HG02870 (cell line): Measurements from ENCODE around the gene SNRNP200.
A peak's percentile ranks its signal among the peaks of the same experiment; 100 is the strongest.

Source experiments
- ATAC-seq: cut with Tn5 transposase; IDR thresholded peaks from one replicate; pipeline ENCODE4 v1.9.1; 2021; ENCODE audit warnings: mild to moderate bottlenecking, moderate library complexity; ENCODE audit not compliant: unreplicated experiment

SNRNP200 gene

GRCh38 chr2:96305091-96305978 lies at the start of gene SNRNP200:
Gene SNRNP200 (minus strand): TSS chr2:96305546. CDS start chr2:96305437, 109 bp downstream.
- ATAC-seq: peak; percentile 81

GRCh38 chr2:96354492-96354891 lies 49.1 kb upstream of the SNRNP200 start:
- ATAC-seq: no peak

DNA sequence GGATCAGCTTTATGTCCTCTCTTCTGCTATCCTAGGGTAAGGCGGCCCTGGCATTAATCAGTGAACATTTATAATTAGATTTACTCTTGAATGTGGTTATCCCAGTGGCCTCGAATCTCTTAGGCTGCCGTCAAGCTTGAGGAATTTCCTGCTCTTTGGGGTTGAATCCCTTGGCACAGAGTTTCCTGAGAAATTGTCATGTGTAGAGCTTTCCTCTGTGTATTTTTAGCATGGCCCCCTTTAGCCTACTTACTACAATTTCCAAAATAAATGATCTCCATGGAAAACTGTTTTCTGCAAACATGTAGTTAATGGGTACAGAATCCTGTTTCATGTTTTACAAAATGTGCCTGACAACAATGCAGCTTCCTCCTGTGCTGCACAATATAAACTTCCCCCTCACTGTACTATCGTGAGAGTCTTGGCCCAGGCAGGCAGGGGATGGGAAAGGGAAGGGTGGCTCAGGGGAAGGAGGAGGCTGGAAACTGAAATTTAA lies 48.3 kb upstream of the SNRNP200 start:
- ATAC-seq: no peak

GRCh38 chr2:96353032-96353561 lies 47.8 kb upstream of the SNRNP200 start:
- no peak for ATAC-seq

DNA sequence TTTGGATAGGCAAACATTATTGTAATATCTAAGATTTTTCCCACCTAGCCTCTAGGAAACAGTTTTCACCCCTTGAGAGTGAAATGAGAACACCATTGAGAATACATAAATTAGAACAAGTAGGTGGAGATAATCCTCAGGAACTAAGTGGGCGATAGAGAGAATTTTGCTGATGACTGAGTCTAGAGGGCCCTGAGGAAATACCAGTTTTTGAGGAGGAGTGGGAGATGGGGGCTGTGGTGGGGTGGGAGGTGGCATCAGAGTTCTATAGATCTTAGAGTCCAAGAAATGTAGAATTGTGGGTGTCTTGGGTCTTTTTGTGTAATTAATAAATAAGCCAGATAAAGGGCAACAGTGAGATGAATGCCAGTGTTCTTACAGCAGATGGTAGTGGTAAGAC lies 42.0 kb upstream of the SNRNP200 start:
- ATAC-seq: no peak

DNA sequence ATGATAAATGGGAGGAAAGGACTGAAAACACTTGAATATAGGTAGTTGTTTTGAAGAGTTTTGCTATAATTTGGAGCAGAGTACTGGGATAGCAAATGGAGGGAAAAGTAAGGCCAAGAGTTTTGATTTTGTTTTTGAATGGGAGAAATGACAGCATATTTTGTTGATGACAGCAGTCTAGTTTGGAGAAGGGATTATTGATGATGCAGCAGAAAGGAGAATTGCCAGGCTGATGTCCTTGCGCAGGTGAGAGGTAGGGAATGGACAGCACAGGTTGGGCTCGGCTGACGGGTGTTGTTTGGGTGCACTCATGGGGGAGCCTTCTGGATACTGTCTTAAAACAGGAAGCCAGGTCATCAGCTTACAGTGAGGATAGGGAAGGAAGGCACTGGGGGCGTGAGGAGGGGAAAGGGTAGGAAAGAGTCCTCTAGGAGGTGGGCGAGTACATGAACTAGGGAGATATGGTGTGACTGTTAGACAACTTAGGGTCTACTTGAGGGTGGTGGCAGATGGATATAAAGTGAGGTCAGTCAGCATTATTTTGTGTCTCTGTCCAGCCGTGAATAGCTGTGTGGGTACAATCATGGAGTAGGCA lies 40.6 kb upstream of the SNRNP200 start:
- ATAC-seq: no peak

GRCh38 chr2:96345438-96345837 lies 40.1 kb upstream of the SNRNP200 start:
- no peak for ATAC-seq

GRCh38 chr2:96344011-96344410 lies 38.7 kb upstream of the SNRNP200 start:
- peak; percentile 93 for ATAC-seq

GRCh38 chr2:96342085-96342484 lies 36.7 kb upstream of the SNRNP200 start:
- ATAC-seq: no peak

- no peak for ATAC-seq
Measured at GRCh38 chr2:96341641-96342040, 36.3 kb upstream of the SNRNP200 start.

- ATAC-seq: no peak
Measured at GRCh38 chr2:96340493-96341414, 35.4 kb upstream of the SNRNP200 start.

GRCh38 chr2:96336873-96337272 lies 31.5 kb upstream of the SNRNP200 start:
- ATAC-seq: no peak

- ATAC-seq: no peak
Measured at GRCh38 chr2:96336104-96336775, 30.9 kb upstream of the SNRNP200 start.

DNA sequence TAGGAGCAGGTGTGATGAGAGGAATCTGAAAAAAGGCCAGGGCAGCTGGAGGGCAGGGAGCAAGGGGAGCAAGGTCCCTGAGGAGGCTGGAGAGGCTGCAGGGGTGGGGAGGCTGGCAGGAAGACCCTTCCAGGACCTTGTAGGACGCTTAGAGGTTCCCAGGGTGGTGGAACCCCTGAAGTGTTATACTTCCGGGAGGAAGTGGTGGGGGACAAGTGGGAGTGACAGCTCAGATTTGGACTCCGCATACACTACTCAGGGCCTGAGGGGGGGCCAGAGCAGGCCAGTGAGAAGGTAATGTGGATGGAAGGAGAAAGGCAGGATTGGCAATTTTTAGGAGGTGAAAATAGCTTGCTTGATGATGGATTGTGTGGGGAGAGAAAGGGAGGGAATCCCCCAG lies 28.4 kb upstream of the SNRNP200 start:
- ATAC-seq: no peak

GRCh38 chr2:96330407-96330806 lies 25.1 kb upstream of the SNRNP200 start:
- ATAC-seq: no peak

- no peak for ATAC-seq
Measured at GRCh38 chr2:96329874-96330273, 24.5 kb upstream of the SNRNP200 start.

GRCh38 chr2:96329456-96329855 lies 24.1 kb upstream of the SNRNP200 start:
- ATAC-seq: no peak

GRCh38 chr2:96326990-96327820 lies 21.9 kb upstream of the SNRNP200 start:
- no peak for ATAC-seq

DNA sequence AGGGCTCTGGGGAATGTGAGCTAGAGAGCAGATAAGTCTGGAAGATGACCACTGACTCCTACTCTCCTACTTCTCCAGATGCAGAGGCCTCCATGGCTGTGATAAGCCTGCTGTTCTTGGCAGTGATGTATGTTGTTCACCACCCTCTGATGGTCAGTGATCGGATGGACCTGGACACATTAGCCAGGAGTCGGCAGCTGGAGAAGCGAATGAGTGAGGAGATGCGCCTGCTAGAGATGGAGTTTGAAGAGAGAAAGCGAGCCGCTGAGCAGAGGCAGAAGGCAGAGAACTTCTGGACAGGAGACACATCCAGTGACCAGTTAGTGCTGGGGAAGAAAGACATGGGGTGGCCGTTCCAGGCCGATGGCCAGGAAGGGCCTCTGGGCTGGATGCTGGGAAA lies 21.2 kb upstream of the SNRNP200 start:
- ATAC-seq: no peak
